ENCODE data around the gene EIF4A3.

DNA sequence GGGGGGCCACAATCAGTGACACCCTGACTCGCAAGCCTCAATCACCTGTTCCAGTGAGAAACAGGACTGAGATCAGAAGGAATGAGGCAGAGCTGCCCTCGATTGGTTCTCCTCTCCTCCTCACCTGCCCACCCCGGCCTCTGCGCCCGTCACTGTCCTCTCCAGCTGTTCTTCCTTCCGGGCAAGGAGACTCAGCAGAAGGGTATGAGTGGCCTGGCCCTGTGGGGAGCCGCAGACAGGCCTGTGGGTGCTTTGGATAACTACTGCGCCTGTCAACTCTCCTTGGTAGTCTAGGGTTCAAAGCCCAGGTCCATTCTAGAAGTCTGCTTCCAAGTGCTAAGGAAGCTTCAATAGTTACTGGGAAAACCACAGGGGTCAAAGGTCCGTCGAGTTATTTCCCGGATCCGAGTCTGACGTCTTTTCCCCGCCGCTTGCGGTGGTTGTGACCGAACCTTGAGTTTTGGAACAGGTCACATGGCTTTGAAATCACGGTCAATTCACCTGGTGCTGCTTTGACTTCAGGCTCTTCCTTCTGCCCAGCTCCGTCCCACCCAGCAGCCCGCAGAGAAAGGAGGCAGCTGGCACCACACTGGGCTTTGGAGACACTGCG, 31.2 kb upstream of the EIF4A3 start:
- TF ChIP-seq EZH2 (IDR thresholded peaks at IDR 0.05; ENCODE audit: borderline replicate concordance, low read depth, low read length, severe bottlenecking): no peak
- TF ChIP-seq, protein P1, sequence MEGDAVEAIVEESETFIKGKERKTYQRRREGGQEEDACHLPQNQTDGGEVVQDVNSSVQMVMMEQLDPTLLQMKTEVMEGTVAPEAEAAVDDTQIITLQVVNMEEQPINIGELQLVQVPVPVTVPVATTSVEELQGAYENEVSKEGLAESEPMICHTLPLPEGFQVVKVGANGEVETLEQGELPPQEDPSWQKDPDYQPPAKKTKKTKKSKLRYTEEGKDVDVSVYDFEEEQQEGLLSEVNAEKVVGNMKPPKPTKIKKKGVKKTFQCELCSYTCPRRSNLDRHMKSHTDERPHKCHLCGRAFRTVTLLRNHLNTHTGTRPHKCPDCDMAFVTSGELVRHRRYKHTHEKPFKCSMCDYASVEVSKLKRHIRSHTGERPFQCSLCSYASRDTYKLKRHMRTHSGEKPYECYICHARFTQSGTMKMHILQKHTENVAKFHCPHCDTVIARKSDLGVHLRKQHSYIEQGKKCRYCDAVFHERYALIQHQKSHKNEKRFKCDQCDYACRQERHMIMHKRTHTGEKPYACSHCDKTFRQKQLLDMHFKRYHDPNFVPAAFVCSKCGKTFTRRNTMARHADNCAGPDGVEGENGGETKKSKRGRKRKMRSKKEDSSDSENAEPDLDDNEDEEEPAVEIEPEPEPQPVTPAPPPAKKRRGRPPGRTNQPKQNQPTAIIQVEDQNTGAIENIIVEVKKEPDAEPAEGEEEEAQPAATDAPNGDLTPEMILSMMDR (IDR thresholded peaks at IDR 0.05; ENCODE audit: borderline replicate concordance, extremely low read depth, low read length, poor library complexity, severe bottlenecking): no peak

All from DND-41 (cell line).